Body of pancreas (tissue), 4 donors: ENCODE results near the gene GNB4. TPM values are rescaled to one million over a fixed set of nuclear protein-coding genes. Genes with fewer than 3 reads are reported as not detected.

Experiments
- ATAC-seq: fragments of 150-250 bp; one replicate; pipeline ENCODE4 v1.9.1; 2016
- DNase-seq, 4 donors: peaks; one replicate each; pipeline ENCODE4 v3.0.0-alpha.2; 2019
- H3K27ac ChIP-seq, 4 donors: fragments of 200-600 bp; sonication (generic); 1 replicate in 3 of 4; 2 replicates in 1 of 4; pipeline versions ENCODE4 v1.5.1 to v1.6.1; 2016 to 2019; ENCODE audit warnings: mild to moderate bottlenecking in 1 of 4, mixed read lengths in 1 of 4, moderate library complexity in 1 of 4
- H3K27me3 ChIP-seq, 2 donors: fragments of 200-600 bp; sonication (generic); one replicate each; pipeline ENCODE4 v1.6.0; 2016; ENCODE audit warnings: mild to moderate bottlenecking in 1 of 2
- H3K36me3 ChIP-seq, 2 donors: fragments of 200-600 bp; sonication (generic); replicated peaks in 1 of 2; 2 replicates each; pipeline ENCODE4 v1.5.1; 2016; ENCODE audit warnings: low read depth in 2 of 2; ENCODE audit not compliant: insufficient read depth in 1 of 2
- H3K4me1 ChIP-seq: fragments of 200-600 bp; sonication (generic); one replicate; pipeline ENCODE4 v1.6.0; 2016
- H3K4me3 ChIP-seq, 2 donors: fragments of 200-600 bp; sonication (generic); 1 replicate in 1 of 2; 2 replicates in 1 of 2; pipeline ENCODE4 v1.5.1; 2016 to 2019
- H3K9me3 ChIP-seq, 3 donors: fragments of 200-600 bp; sonication (generic); 1 replicate in 2 of 3; 2 replicates in 1 of 3; pipeline ENCODE4 v1.5.1; 2016
- POLR2A ChIP-seq, 3 donors: fragments of 450-650 bp; IDR thresholded peaks; one replicate each; pipeline ENCODE4 v1.6.1; 2016; ENCODE audit warnings: antibody characterized with exemption in 3 of 3, mild to moderate bottlenecking in 2 of 3
- WGBS, 2 donors: methylation state at CpG; one replicate each; pipeline ENCODE4 v1.1.5; 2017; 5-methylcytosine and 5-hydroxymethylcytosine counted together
- intact Hi-C: fragments of 100-400 bp; cut with DNase I; formaldehyde crosslinking; loops from one replicate; pipeline ENCODE4 v1.15.1; 2023
- total RNA-seq, 2 donors: library from RNA; depleted of rRNA; stranded (reverse); fragments of >200 nt; gene quantifications; one replicate each; pipeline ENCODE4 v1.1.0, GENCODE V29; 2016
- TF ChIP-seq, protein P1 (sequence below), 7 experiments: fragments of 450-650 bp in 4 of 7; fragments of 200-600 bp in 3 of 7; sonication (generic) in 3 of 7; IDR thresholded peaks; one replicate each; pipeline ENCODE4 v1.5.1; 2016 to 2019; ENCODE audit warnings: antibody characterized with exemption in 7 of 7

Gene GNB4
- total RNA-seq: 10 to 100 TPM in 1 of 2 donors, 1 to 10 TPM in 1; 7.3 to 20.4 TPM

DNA sequence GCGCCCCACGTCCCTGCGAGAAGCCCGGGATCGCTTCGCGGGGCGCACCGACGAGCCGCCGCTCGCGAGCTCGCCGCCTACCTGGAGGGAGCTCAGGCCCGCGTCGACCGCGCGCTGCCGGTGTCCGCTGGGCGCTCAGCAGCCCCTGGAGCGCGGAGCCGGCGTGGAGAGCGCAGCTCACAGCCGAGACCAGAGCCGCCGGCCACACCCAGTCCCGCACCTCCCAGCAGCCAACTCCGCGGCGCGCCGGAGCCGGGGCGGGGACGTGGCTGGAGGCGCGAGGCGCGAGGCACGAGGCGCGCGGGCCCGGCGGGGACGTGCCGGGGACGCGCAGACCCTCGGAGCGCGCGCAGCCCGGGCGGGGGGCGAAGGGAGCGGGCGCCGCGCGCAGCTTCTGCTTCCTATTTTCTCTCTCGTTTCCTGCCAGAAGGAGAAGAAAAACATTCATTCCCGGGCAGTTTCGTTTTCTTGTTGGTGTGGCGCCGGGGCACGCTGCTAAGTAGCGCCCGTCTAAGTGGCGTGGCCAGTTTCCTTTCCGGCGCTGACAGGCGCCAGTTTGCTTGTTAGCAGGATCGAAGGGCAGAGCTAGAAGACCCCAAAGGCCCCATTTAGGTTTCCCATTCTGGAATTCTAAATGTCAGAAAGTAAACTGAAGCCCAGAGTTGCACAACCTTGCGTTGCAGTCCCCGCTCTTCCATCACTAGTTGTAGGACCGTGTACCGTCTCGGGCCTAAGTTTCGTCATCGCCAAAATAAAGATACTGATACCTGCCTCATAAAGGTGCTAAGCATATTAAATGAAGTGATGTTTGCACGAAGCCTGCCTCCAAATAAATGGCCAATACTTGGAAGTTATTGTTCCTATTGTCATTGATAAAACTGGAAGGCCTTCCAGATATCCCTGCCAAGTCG, at the start of gene GNB4:
Gene GNB4 (minus strand): TSS at position 206 of the 911 bp plus-strand sequence. CDS start 25,270 bp downstream, outside the sequence.
- intact Hi-C loops: no loop called here
- TF ChIP-seq, protein P1, sequence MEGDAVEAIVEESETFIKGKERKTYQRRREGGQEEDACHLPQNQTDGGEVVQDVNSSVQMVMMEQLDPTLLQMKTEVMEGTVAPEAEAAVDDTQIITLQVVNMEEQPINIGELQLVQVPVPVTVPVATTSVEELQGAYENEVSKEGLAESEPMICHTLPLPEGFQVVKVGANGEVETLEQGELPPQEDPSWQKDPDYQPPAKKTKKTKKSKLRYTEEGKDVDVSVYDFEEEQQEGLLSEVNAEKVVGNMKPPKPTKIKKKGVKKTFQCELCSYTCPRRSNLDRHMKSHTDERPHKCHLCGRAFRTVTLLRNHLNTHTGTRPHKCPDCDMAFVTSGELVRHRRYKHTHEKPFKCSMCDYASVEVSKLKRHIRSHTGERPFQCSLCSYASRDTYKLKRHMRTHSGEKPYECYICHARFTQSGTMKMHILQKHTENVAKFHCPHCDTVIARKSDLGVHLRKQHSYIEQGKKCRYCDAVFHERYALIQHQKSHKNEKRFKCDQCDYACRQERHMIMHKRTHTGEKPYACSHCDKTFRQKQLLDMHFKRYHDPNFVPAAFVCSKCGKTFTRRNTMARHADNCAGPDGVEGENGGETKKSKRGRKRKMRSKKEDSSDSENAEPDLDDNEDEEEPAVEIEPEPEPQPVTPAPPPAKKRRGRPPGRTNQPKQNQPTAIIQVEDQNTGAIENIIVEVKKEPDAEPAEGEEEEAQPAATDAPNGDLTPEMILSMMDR (IDR thresholded peaks at IDR 0.05): no peak
- TF ChIP-seq POLR2A (IDR thresholded peaks at IDR 0.05): peak in 1 of 3 donors; percentile 36
- Histone ChIP-seq H3K9me3 (no peaks in the 10 kb centered on the region), H3K4me1 (peaks cover 15% of the 10 kb centered on the region), H3K27me3 (no peaks in the 10 kb centered on the region), H3K36me3 (no peaks in the 10 kb centered on the region), H3K27ac (peak within 1 kb of the TSS; percentile 19 to 77 (median 56)), H3K4me3 (peak within 1 kb of the TSS in 1 of 2 donors; percentile 26)
- peak; percentile 86 for ATAC-seq
- peak; percentile 47 to 70 (median 60) for DNase-seq
- WGBS, 2 donors: 2 to 9% methylated on average over 16 to 73 of the region's 90 CpGs

DNA sequence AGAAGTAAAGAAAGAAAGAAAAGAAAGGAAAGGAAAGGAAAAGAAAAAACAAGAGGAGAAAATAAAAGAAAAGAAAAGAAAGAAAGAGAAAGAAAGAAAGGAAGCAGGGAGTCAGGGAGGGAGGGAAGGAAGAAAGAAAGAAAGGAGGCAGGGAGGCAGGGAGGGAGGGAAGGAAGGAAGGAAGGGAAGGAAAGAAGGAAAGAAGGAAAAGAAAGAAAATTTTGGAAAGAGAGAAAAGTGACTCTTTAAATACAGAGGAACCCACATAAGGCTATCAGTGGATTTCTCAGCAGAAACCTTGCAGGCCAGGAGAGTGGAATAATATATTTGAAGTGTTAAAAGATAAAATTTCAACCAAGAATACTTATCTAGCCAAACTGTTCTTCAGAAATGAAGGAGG, 44.2 kb upstream of the GNB4 start:
- intact Hi-C loops: no loop called here
- no peak for ATAC-seq

DNA sequence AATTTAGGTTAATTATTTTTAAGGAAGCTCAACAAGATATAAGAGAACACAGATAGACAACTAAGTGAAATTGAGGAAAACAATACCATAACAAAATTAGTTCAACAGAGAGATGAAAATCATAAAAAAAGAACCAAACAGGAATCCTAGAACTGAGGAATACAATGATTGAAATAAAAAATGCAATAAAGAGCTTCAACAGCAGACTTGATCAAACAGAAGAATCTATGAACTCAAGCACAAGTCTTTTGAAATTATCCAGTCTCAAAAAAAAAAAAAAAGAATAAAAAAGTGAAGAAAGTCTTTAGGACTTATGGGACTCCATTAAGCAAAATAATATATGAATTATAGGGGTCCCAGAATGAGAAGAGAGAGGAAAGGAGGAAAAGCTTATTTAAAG, 42.0 kb upstream of the GNB4 start:
- H3K36me3 ChIP-seq: no peaks in the 10 kb centered on the region
- no peaks in the 10 kb centered on the region for H3K4me1 ChIP-seq
- no peak overlapping the region for H3K27ac ChIP-seq
- ATAC-seq: no peak
- intact Hi-C loops: no loop called here
- no peaks in the 10 kb centered on the region for H3K27me3 ChIP-seq
- TF ChIP-seq POLR2A (IDR thresholded peaks at IDR 0.05): no peak
- TF ChIP-seq, protein P1 (IDR thresholded peaks at IDR 0.05): no peak
- DNase-seq: no peak
- H3K9me3 ChIP-seq: peaks cover 0 to 18% (median 2%) of the 10 kb centered on the region in 3 donors
- H3K4me3 ChIP-seq: no peak overlapping the region

More for the DNA sequence above, 44.2 kb upstream of the GNB4 start:
- Histone ChIP-seq H3K4me1 (no peaks in the 10 kb centered on the region), H3K4me3 (no peak overlapping the region), H3K27me3 (no peaks in the 10 kb centered on the region), H3K9me3 (peaks cover 0 to 18% (median 2%) of the 10 kb centered on the region in 3 donors), H3K36me3 (no peaks in the 10 kb centered on the region), H3K27ac (no peak overlapping the region)
- no peak for TF ChIP-seq POLR2A (IDR thresholded peaks at IDR 0.05)
- TF ChIP-seq, protein P1 (IDR thresholded peaks at IDR 0.05): no peak
- DNase-seq: no peak

DNA sequence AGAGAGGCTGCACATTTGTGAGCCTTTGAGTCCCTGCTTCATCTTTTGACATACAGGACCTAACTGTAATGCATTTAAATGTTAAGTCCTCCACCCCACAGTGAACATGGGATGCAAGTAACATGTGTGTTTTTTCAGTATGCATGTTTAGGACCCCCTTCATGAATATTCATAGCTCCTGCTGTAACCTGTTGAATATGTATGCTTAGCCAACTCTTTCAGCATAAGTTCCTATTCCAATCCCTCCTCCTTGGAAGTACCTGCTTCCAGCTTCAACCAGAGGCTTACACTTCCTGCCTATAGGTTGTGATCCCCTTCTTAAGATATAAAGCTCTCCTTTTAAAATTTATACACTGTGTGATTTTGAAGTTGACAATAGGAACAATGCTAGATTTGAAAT, 36.9 kb upstream of the GNB4 start:
- no peaks in the 10 kb centered on the region for H3K27me3 ChIP-seq
- TF ChIP-seq POLR2A (IDR thresholded peaks at IDR 0.05): no peak
- TF ChIP-seq, protein P1 (IDR thresholded peaks at IDR 0.05): no peak
- H3K27ac ChIP-seq: no peak overlapping the region
- intact Hi-C loops: no loop called here
- no peak for ATAC-seq
- DNase-seq: no peak
- no peaks in the 10 kb centered on the region for H3K4me1 ChIP-seq
- no peaks in the 10 kb centered on the region for H3K36me3 ChIP-seq
- H3K9me3 ChIP-seq: peaks cover 0 to 13% (median 0%) of the 10 kb centered on the region in 3 donors
- H3K4me3 ChIP-seq: no peak overlapping the region
